HCT116 (cell line): ENCODE results near the gene GJA9. TPM values are rescaled to one million over a fixed set of nuclear protein-coding genes. Genes with fewer than 3 reads are reported as not detected.

Source experiments
- ATAC-seq: fragments of 200-7000 bp; cut with Tn5 transposase; 2 replicates; pipeline ENCODE4 v1.9.1; 2020; ENCODE audit warnings: mild to moderate bottlenecking, moderate library complexity
- BruUV-seq: library from RNA; stranded (reverse); fragments of 400-500 nt; replicated peaks from 2 replicates; lab custom pipeline; 2021; lab: Mats Ljungman, UMichigan
- CTCF ChIA-PET: fragments of 300-600 bp; sonication (Branson Sonifier 250); formaldehyde crosslinking; loops from one replicate; lab custom pipeline; 2021; ENCODE audit warnings: antibody characterized with exemption; lab: Charles Lee
- POLR2A ChIA-PET: fragments of 300-600, 350-600 bp; sonication (Branson Sonifier 250); formaldehyde crosslinking; loops from one replicate; lab custom pipeline; 2021; ENCODE audit warnings: antibody characterized with exemption; lab: Charles Lee
- RAD21 ChIA-PET, 2 experiments: fragments of 300-600 bp; sonication (Branson Sonifier 250); formaldehyde crosslinking; loops; one replicate each; lab custom pipeline; 2023; ENCODE audit warnings: low total read pairs in 2 of 2; ENCODE audit not compliant: uncharacterized antibody in 2 of 2, unreplicated experiment in 2 of 2, low non-redundant PET in 1 of 2; lab: Charles Lee
- DNase-seq: peaks from one replicate; pipeline ENCODE4 v3.0.0-alpha.2; 2010; ENCODE audit warnings: low read depth, low spot score
- H2AFZ ChIP-seq: fragments of 200-600 bp; shearing (Covaris generic), sonication (generic); 2 replicates; pipeline ENCODE4 v1.6.1; 2017; ENCODE audit warnings: low read depth, mixed run types, mixed read lengths, antibody characterized with exemption, low read length; ENCODE audit not compliant: poor library complexity, severe bottlenecking
- H3K27ac ChIP-seq: 2 replicates; pipeline ENCODE4 v1.5.1; 2012; ENCODE audit warnings: low read depth, low read length
- H3K27me3 ChIP-seq: fragments of 200-600 bp; sonication (generic); 2 replicates; pipeline ENCODE4 v1.6.1; 2016; ENCODE audit warnings: mixed run types, low read length, mixed read lengths; ENCODE audit not compliant: insufficient read depth
- H3K36me3 ChIP-seq, 2 experiments: fragments of 200-500 bp in 1 of 2; fragments of 200-600 bp in 1 of 2; sonication (Bioruptor generic) in 1 of 2; sonication (generic) in 1 of 2; 2 replicates each; pipeline versions ENCODE4 v1.5.1 to v1.6.1; 2014 to 2016; ENCODE audit warnings: low read length in 2 of 2, inconsistent platforms in 1 of 2, mixed read lengths in 1 of 2, mixed run types in 1 of 2; ENCODE audit not compliant: insufficient read depth in 2 of 2, control insufficient read depth in 1 of 2
- H3K4me1 ChIP-seq, 2 experiments: fragments of 200-600 bp in 1 of 2; sonication (generic) in 1 of 2; 2 replicates each; pipeline versions ENCODE4 v1.5.1 to v1.6.1; 2012 to 2017; ENCODE audit warnings: low read length in 2 of 2, inconsistent platforms in 1 of 2, mild to moderate bottlenecking in 1 of 2, mixed read lengths in 1 of 2, mixed run types in 1 of 2, moderate library complexity in 1 of 2; ENCODE audit not compliant: insufficient read depth in 2 of 2, control insufficient read depth in 1 of 2
- H3K4me2 ChIP-seq: fragments of 200-600 bp; sonication (generic); 2 replicates; pipeline ENCODE4 v1.6.1; 2017; ENCODE audit warnings: mixed run types, low read length, mixed read lengths
- H3K4me3 ChIP-seq, 2 experiments: fragments of 200-600 bp in 1 of 2; sonication (generic) in 1 of 2; replicated peaks in 1 of 2; 2 replicates each; pipeline ENCODE4 v1.5.1; 2011 to 2016; ENCODE audit warnings: low read length in 2 of 2, control low read depth in 1 of 2, low read depth in 1 of 2, mild to moderate bottlenecking in 1 of 2, mixed read lengths in 1 of 2, mixed run types in 1 of 2
- H3K79me2 ChIP-seq: fragments of 200-600 bp; sonication (generic); 2 replicates; pipeline ENCODE4 v1.6.1; 2017; ENCODE audit warnings: mild to moderate bottlenecking, mixed run types, low read length, moderate library complexity, mixed read lengths; ENCODE audit not compliant: insufficient read depth
- H3K9ac ChIP-seq: fragments of 200-600 bp; sonication (generic); 2 replicates; pipeline ENCODE4 v1.6.1; 2016; ENCODE audit warnings: low read length, mixed read lengths
- H3K9me2 ChIP-seq: fragments of 200-600 bp; sonication (generic), shearing (Covaris generic); 2 replicates; pipeline ENCODE4 v1.6.1; 2017; ENCODE audit warnings: mixed run types, mild to moderate bottlenecking, moderate library complexity; ENCODE audit not compliant: insufficient read depth
- H3K9me3 ChIP-seq, 2 experiments: fragments of 200-500 bp in 1 of 2; fragments of 200-600 bp in 1 of 2; sonication (Bioruptor generic) in 1 of 2; sonication (generic) in 1 of 2; 2 replicates each; pipeline ENCODE4 v1.6.1; 2014 to 2017; ENCODE audit warnings: low read length in 2 of 2, mixed read lengths in 2 of 2, inconsistent platforms in 1 of 2, low read depth in 1 of 2, mild to moderate bottlenecking in 1 of 2, mixed run types in 1 of 2, moderate library complexity in 1 of 2; ENCODE audit not compliant: control insufficient read depth in 1 of 2, insufficient read depth in 1 of 2
- H4K20me1 ChIP-seq: fragments of 200-600 bp; sonication (generic), shearing (Covaris generic); 2 replicates; pipeline ENCODE4 v1.6.1; 2017; ENCODE audit warnings: mixed run types, mild to moderate bottlenecking, moderate library complexity; ENCODE audit not compliant: insufficient read depth
- CEBPB ChIP-seq: IDR thresholded peaks from 2 replicates; pipeline ENCODE4 v1.6.1; 2012; ENCODE audit warnings: low read depth
- CTCF ChIP-seq, 3 experiments: fragments of 200-600 bp in 1 of 3; sonication (generic) in 1 of 3; IDR thresholded peaks in 2 of 3; conservative IDR thresholded peaks in 1 of 3; 2 replicates each; pipeline ENCODE4 v1.5.1; 2012 to 2017; ENCODE audit warnings: low read depth in 2 of 3, low read length in 2 of 3, antibody characterized with exemption in 1 of 3, borderline replicate concordance in 1 of 3, control low read depth in 1 of 3, mild to moderate bottlenecking in 1 of 3, mixed read lengths in 1 of 3, mixed run types in 1 of 3, moderate library complexity in 1 of 3; ENCODE audit not compliant: insufficient read depth in 1 of 3
- EGR1 ChIP-seq: IDR thresholded peaks from 2 replicates; pipeline ENCODE4 v1.6.1; 2012; ENCODE audit warnings: low read depth
- EZH2 ChIP-seq: fragments of 200-600 bp; sonication (generic); IDR thresholded peaks from 2 replicates; pipeline ENCODE4 v1.6.1; 2017; ENCODE audit warnings: antibody characterized with exemption, mixed run types
- EZH2phosphoT487 ChIP-seq: fragments of 200-600 bp; IDR thresholded peaks from 2 replicates; pipeline ENCODE4 v1.6.1; 2018; ENCODE audit warnings: antibody characterized with exemption, borderline replicate concordance
- POLR2A ChIP-seq: IDR thresholded peaks from 2 replicates; pipeline ENCODE4 v1.7.0; 2011; ENCODE audit warnings: borderline replicate concordance; ENCODE audit not compliant: insufficient read depth, insufficient read length; ENCODE audit errors: extremely low read depth
- POLR2AphosphoS5 ChIP-seq: IDR thresholded peaks from 2 replicates; pipeline ENCODE4 v1.6.1; 2011; ENCODE audit warnings: mild to moderate bottlenecking, low read depth, low read length, moderate library complexity
- RAD21 ChIP-seq: IDR thresholded peaks from 2 replicates; pipeline ENCODE4 v1.6.1; 2012; ENCODE audit warnings: low read depth, mild to moderate bottlenecking
- SIN3A ChIP-seq: IDR thresholded peaks from 2 replicates; pipeline ENCODE4 v1.6.1; 2012; ENCODE audit warnings: low read depth
- SP1 ChIP-seq: IDR thresholded peaks from 2 replicates; pipeline ENCODE4 v1.6.1; 2012; ENCODE audit warnings: low read depth
- SRF ChIP-seq: IDR thresholded peaks from 2 replicates; pipeline ENCODE4 v1.6.1; 2012; ENCODE audit warnings: low read depth
- YY1 ChIP-seq: IDR thresholded peaks from 2 replicates; pipeline ENCODE4 v1.6.1; 2011; ENCODE audit warnings: low read length, low read depth, moderate library complexity, mild to moderate bottlenecking; ENCODE audit not compliant: insufficient replicate concordance; ENCODE audit errors: extremely low read depth
- ZBTB33 ChIP-seq: IDR thresholded peaks from 2 replicates; pipeline ENCODE4 v1.6.1; 2011; ENCODE audit warnings: mild to moderate bottlenecking, low read length, moderate library complexity; ENCODE audit not compliant: insufficient replicate concordance; ENCODE audit errors: extremely low read depth
- ZNF274 ChIP-seq: fragments of 200-500 bp; sonication (Bioruptor generic); IDR thresholded peaks from 2 replicates; pipeline ENCODE4 v1.6.1; 2014; ENCODE audit warnings: mild to moderate bottlenecking, low read depth, low read length, inconsistent platforms
- intact Hi-C: fragments of 100-400 bp; cut with micrococcal nuclease; formaldehyde crosslinking; loops from 2 replicates; pipeline ENCODE4 v1.10.0; 2022
- total RNA-seq: library from RNA; stranded (reverse); gene quantifications from one replicate; pipeline ENCODE4 v1.2.1, GENCODE V29; 2021; ENCODE audit not compliant: unreplicated experiment
- TF ChIP-seq, protein P1 (sequence below): IDR thresholded peaks from 2 replicates; pipeline ENCODE4 v1.6.1; 2012

The GJA9 gene
- total RNA-seq, 1 experiment from 2014 or later = not detected

- Histone ChIP-seq H3K4me3 (no peak overlapping the region), H3K79me2 (no peaks in the 10 kb centered on the region), H2AFZ (no peak overlapping the region), H4K20me1 (no peaks in the 10 kb centered on the region), H3K27ac (no peak overlapping the region), H3K27me3 (0 out of 2 replicates have a peak, but pooled peaks cover 6% of the 10 kb centered on the region), H3K36me3 (no peaks in the 10 kb centered on the region), H3K4me1 (no peaks in the 10 kb centered on the region)
- POLR2A ChIA-PET = interaction anchor here (0.6 kb wide), 1 partner anchor 221 kb away, joined by 3 read pairs; no protein-coding TSS in a partner anchor
- ATAC-seq = no peak
- no TSS peak for BruUV-seq
- TF ChIP-seq EGR1 (no peak), POLR2A (no peak), EZH2phosphoT487 (no peak), EZH2 (no peak)
- TF ChIP-seq, all 23 proteins: peak for 0
- ChIA-PET CTCF (no interaction called here), RAD21 (no interaction called here)
- Histone ChIP-seq H3K9ac (no peak overlapping the region), H3K4me2 (no peak overlapping the region), H3K9me3 (no peaks in the 10 kb centered on the region), H3K9me2 (no peaks in the 10 kb centered on the region)
- intact Hi-C loops = no loop called here
- DNase-seq = no peak
Measured at GRCh38 chr1:38888423-38889333, 7.3 kb upstream of the GJA9 start.

GRCh38 chr1:38885092-38885491 is 3.7 kb upstream of the GJA9 start:
- no peaks in the 10 kb centered on the region for H3K9me3 ChIP-seq
- no peaks in the 10 kb centered on the region for H3K4me1 ChIP-seq
- no peak overlapping the region for H2AFZ ChIP-seq
- intact Hi-C loops = no loop called here
- RAD21 ChIA-PET = no interaction called here
- CTCF ChIA-PET = no interaction called here
- no peak overlapping the region for H3K4me3 ChIP-seq
- DNase-seq (no peak), ATAC-seq (no peak)
- H3K79me2 ChIP-seq = no peaks in the 10 kb centered on the region
- no peak overlapping the region for H3K4me2 ChIP-seq
- POLR2A ChIA-PET = no interaction called here
- H4K20me1 ChIP-seq = no peaks in the 10 kb centered on the region
- no peak overlapping the region for H3K9ac ChIP-seq
- no peaks in the 10 kb centered on the region for H3K9me2 ChIP-seq
- no peak overlapping the region for H3K27ac ChIP-seq
- no TSS peak for BruUV-seq
- no peaks in the 10 kb centered on the region for H3K36me3 ChIP-seq
- 0 out of 2 replicates have a peak, but pooled peaks cover 6% of the 10 kb centered on the region for H3K27me3 ChIP-seq
- TF ChIP-seq YY1 (no peak), SP1 (no peak), POLR2AphosphoS5 (no peak), CTCF (IDR thresholded peaks at IDR 0.05 in 2 of 3, conservative IDR thresholded peaks at IDR 0.05 in 1 of 3; ENCODE audit: borderline replicate concordance in 1 of 3, insufficient read depth in 1 of 3, low read depth in 2 of 3, low read length in 2 of 3) (no peak), EZH2 (no peak), SIN3A (no peak), RAD21 (no peak), ZNF274 (no peak), ZBTB33 (no peak), EGR1 (no peak), CEBPB (no peak), SRF (no peak)
- TF ChIP-seq, protein P1, sequence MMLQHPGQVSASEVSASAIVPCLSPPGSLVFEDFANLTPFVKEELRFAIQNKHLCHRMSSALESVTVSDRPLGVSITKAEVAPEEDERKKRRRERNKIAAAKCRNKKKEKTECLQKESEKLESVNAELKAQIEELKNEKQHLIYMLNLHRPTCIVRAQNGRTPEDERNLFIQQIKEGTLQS = no peak
